ENCODE measurements around the gene NOS1AP.

Gene NOS1AP

GRCh38 chr1:162381383-162381782, 311.9 kb downstream of the NOS1AP start, which contains the start of gene C1orf226:
TSS of gene C1orf226 (plus strand) at chr1:162381728. CDS start at chr1:162381902, 174 bp downstream.
- no peak for FAIRE-seq
- TF ChIP-seq POLR2A (IDR thresholded peaks at IDR 0.05; ENCODE audit: low read depth, low read length) (no peak), POLR2AphosphoS5 (IDR thresholded peaks at IDR 0.05; ENCODE audit: low read depth, low read length) (no peak), PAX5 (IDR thresholded peaks at IDR 0.05; ENCODE audit: insufficient read depth, low read length, severe bottlenecking) (no peak), SPI1 (IDR thresholded peaks at IDR 0.05; ENCODE audit: low read depth, low read length) (no peak), POU2F2 (IDR thresholded peaks at IDR 0.05; ENCODE audit: low read depth, low read length) (no peak), TAF1 (IDR thresholded peaks at IDR 0.05; ENCODE audit: low read depth, low read length) (no peak)
- no peak for DNase-seq (ENCODE audit: insufficient read length, low spot score)

GRCh38 chr1:162381941-162382750, 312.7 kb downstream of the NOS1AP start:
- TF ChIP-seq POLR2AphosphoS5 (IDR thresholded peaks at IDR 0.05; ENCODE audit: low read depth, low read length) (no peak), TAF1 (IDR thresholded peaks at IDR 0.05; ENCODE audit: low read depth, low read length) (no peak), POU2F2 (IDR thresholded peaks at IDR 0.05; ENCODE audit: low read depth, low read length) (no peak), SPI1 (IDR thresholded peaks at IDR 0.05; ENCODE audit: low read depth, low read length) (no peak), POLR2A (IDR thresholded peaks at IDR 0.05; ENCODE audit: low read depth, low read length) (no peak), PAX5 (IDR thresholded peaks at IDR 0.05; ENCODE audit: insufficient read depth, low read length, severe bottlenecking) (no peak)
- DNase-seq (ENCODE audit: insufficient read length, low spot score) (no peak), FAIRE-seq (no peak)

- TF ChIP-seq SPI1 (IDR thresholded peaks at IDR 0.05; ENCODE audit: low read depth, low read length) (no peak), POU2F2 (IDR thresholded peaks at IDR 0.05; ENCODE audit: low read depth, low read length) (no peak), POLR2AphosphoS5 (IDR thresholded peaks at IDR 0.05; ENCODE audit: low read depth, low read length) (no peak), TAF1 (IDR thresholded peaks at IDR 0.05; ENCODE audit: low read depth, low read length) (no peak), PAX5 (IDR thresholded peaks at IDR 0.05; ENCODE audit: insufficient read depth, low read length, severe bottlenecking) (no peak), POLR2A (IDR thresholded peaks at IDR 0.05; ENCODE audit: low read depth, low read length) (no peak)
- DNase-seq (ENCODE audit: insufficient read length, low spot score) (no peak), FAIRE-seq (no peak)
Measured at GRCh38 chr1:162383091-162383490, 313.6 kb downstream of the NOS1AP start.

- no peak for FAIRE-seq
- DNase-seq (ENCODE audit: insufficient read length, low spot score), result no peak
- no peak for TF ChIP-seq TAF1 (IDR thresholded peaks at IDR 0.05; ENCODE audit: low read depth, low read length)
- TF ChIP-seq PAX5 (IDR thresholded peaks at IDR 0.05; ENCODE audit: insufficient read depth, low read length, severe bottlenecking), result no peak
- TF ChIP-seq SPI1 (IDR thresholded peaks at IDR 0.05; ENCODE audit: low read depth, low read length), result no peak
- no peak for TF ChIP-seq POLR2A (IDR thresholded peaks at IDR 0.05; ENCODE audit: low read depth, low read length)
- no peak for TF ChIP-seq POLR2AphosphoS5 (IDR thresholded peaks at IDR 0.05; ENCODE audit: low read depth, low read length)
- no peak for TF ChIP-seq POU2F2 (IDR thresholded peaks at IDR 0.05; ENCODE audit: low read depth, low read length)
Measured at GRCh38 chr1:162383516-162383915, 314.0 kb downstream of the NOS1AP start.

GRCh38 chr1:162384116-162384515, 314.6 kb downstream of the NOS1AP start:
- DNase-seq (ENCODE audit: insufficient read length, low spot score) (no peak), FAIRE-seq (no peak)
- no peak for TF ChIP-seq TAF1 (IDR thresholded peaks at IDR 0.05; ENCODE audit: low read depth, low read length)
- TF ChIP-seq SPI1 (IDR thresholded peaks at IDR 0.05; ENCODE audit: low read depth, low read length), result no peak

GRCh38 chr1:162384601-162385279, 315.2 kb downstream of the NOS1AP start:
- TF ChIP-seq PAX5 (IDR thresholded peaks at IDR 0.05; ENCODE audit: insufficient read depth, low read length, severe bottlenecking) (no peak), TAF1 (IDR thresholded peaks at IDR 0.05; ENCODE audit: low read depth, low read length) (no peak), SPI1 (IDR thresholded peaks at IDR 0.05; ENCODE audit: low read depth, low read length) (no peak), POLR2AphosphoS5 (IDR thresholded peaks at IDR 0.05; ENCODE audit: low read depth, low read length) (no peak), POU2F2 (IDR thresholded peaks at IDR 0.05; ENCODE audit: low read depth, low read length) (no peak), POLR2A (IDR thresholded peaks at IDR 0.05; ENCODE audit: low read depth, low read length) (no peak)
- no peak for FAIRE-seq
- DNase-seq (ENCODE audit: insufficient read length, low spot score), result no peak

GRCh38 chr1:162385280-162385623, 315.8 kb downstream of the NOS1AP start:
- TF ChIP-seq TAF1 (IDR thresholded peaks at IDR 0.05; ENCODE audit: low read depth, low read length) (no peak), POU2F2 (IDR thresholded peaks at IDR 0.05; ENCODE audit: low read depth, low read length) (no peak), SPI1 (IDR thresholded peaks at IDR 0.05; ENCODE audit: low read depth, low read length) (no peak), PAX5 (IDR thresholded peaks at IDR 0.05; ENCODE audit: insufficient read depth, low read length, severe bottlenecking) (no peak), POLR2AphosphoS5 (IDR thresholded peaks at IDR 0.05; ENCODE audit: low read depth, low read length) (no peak), POLR2A (IDR thresholded peaks at IDR 0.05; ENCODE audit: low read depth, low read length) (no peak)
- DNase-seq (ENCODE audit: insufficient read length, low spot score) (no peak), FAIRE-seq (no peak)

GRCh38 chr1:162385702-162386101, 316.2 kb downstream of the NOS1AP start:
- DNase-seq (ENCODE audit: insufficient read length, low spot score), result no peak
- FAIRE-seq, result no peak
- TF ChIP-seq TAF1 (IDR thresholded peaks at IDR 0.05; ENCODE audit: low read depth, low read length) (no peak), POLR2A (IDR thresholded peaks at IDR 0.05; ENCODE audit: low read depth, low read length) (no peak), SPI1 (IDR thresholded peaks at IDR 0.05; ENCODE audit: low read depth, low read length) (no peak), POLR2AphosphoS5 (IDR thresholded peaks at IDR 0.05; ENCODE audit: low read depth, low read length) (no peak), PAX5 (IDR thresholded peaks at IDR 0.05; ENCODE audit: insufficient read depth, low read length, severe bottlenecking) (no peak), POU2F2 (IDR thresholded peaks at IDR 0.05; ENCODE audit: low read depth, low read length) (no peak)
